ENCODE measurements around the gene TPRKB.
"Not testable (repeated sequence)": the region's sequence is repeated elsewhere in the genome, so short reads cannot be mapped to it uniquely, and the experiment has no call there.

DNA sequence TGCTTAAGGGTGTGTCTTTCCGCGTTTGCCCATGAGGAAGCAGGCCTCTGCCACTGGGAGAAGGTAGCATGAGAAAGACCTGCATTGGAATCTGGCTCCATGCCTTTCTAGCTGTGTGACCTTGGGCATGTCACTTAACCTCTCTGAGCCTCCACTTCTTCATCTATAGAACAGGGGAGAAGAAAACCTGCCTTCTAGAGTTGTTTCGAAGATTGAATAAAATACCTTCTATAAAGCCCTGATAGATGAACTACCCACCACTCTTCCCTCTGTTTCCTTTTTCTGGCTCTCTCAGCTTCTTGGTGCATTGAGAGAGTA lies 35.7 kb downstream of the TPRKB start:
- TF ChIP-seq, protein P1, sequence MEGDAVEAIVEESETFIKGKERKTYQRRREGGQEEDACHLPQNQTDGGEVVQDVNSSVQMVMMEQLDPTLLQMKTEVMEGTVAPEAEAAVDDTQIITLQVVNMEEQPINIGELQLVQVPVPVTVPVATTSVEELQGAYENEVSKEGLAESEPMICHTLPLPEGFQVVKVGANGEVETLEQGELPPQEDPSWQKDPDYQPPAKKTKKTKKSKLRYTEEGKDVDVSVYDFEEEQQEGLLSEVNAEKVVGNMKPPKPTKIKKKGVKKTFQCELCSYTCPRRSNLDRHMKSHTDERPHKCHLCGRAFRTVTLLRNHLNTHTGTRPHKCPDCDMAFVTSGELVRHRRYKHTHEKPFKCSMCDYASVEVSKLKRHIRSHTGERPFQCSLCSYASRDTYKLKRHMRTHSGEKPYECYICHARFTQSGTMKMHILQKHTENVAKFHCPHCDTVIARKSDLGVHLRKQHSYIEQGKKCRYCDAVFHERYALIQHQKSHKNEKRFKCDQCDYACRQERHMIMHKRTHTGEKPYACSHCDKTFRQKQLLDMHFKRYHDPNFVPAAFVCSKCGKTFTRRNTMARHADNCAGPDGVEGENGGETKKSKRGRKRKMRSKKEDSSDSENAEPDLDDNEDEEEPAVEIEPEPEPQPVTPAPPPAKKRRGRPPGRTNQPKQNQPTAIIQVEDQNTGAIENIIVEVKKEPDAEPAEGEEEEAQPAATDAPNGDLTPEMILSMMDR (optimal IDR thresholded peaks at IDR 0.05 in 1 of 3, IDR thresholded peaks at IDR 0.05 in 1 of 3, conservative IDR thresholded peaks at IDR 0.05 in 1 of 3; ENCODE audit: extremely low read depth in 1 of 3, insufficient read depth in 2 of 3, low read length in 3 of 3), result not testable (repeated sequence)
- not testable (repeated sequence) for TF ChIP-seq EZH2 (IDR thresholded peaks at IDR 0.05; ENCODE audit: low read length)
